Liver (tissue), 9 donors: ENCODE results near the gene EML3. TPM values are rescaled to one million over a fixed set of nuclear protein-coding genes. Genes with fewer than 3 reads are reported as not detected.
A peak's percentile ranks its signal among the peaks of the same experiment; 100 is the strongest.

Experiments
- DNase-seq: peaks from one replicate; pipeline ENCODE4 v3.0.0-alpha.2; 2017; ENCODE audit warnings: low spot score
- H3K27ac ChIP-seq, 2 donors: one replicate each; pipeline ENCODE4 v1.7.0; 2013; ENCODE audit warnings: inconsistent platforms in 2 of 2, low read length in 2 of 2, control low read depth in 1 of 2, low read depth in 1 of 2, mild to moderate bottlenecking in 1 of 2
- H3K27me3 ChIP-seq, 4 donors: one replicate each; pipeline versions ENCODE4 v1.6.1 to v1.7.0; 2013; ENCODE audit warnings: low read length in 3 of 4, inconsistent platforms in 1 of 4, mild to moderate bottlenecking in 1 of 4, moderate library complexity in 1 of 4; ENCODE audit not compliant: control insufficient read depth in 4 of 4, insufficient read depth in 4 of 4
- H3K36me3 ChIP-seq, 4 donors: one replicate each; pipeline versions ENCODE4 v1.6.1 to v1.7.0; 2013; ENCODE audit warnings: low read length in 3 of 4, mild to moderate bottlenecking in 3 of 4, low read depth in 1 of 4, moderate library complexity in 1 of 4; ENCODE audit not compliant: control insufficient read depth in 4 of 4, insufficient read depth in 3 of 4
- H3K4me1 ChIP-seq, 4 donors: one replicate each; pipeline versions ENCODE4 v1.6.1 to v1.7.0; 2013; ENCODE audit warnings: low read length in 3 of 4, mild to moderate bottlenecking in 3 of 4, moderate library complexity in 1 of 4; ENCODE audit not compliant: control insufficient read depth in 4 of 4, insufficient read depth in 4 of 4
- H3K4me3 ChIP-seq, 3 donors: one replicate each; pipeline versions ENCODE4 v1.6.1 to v1.7.0; 2013; ENCODE audit warnings: low read length in 3 of 3, control low read depth in 1 of 3, low read depth in 1 of 3, mild to moderate bottlenecking in 1 of 3
- H3K9ac ChIP-seq, 2 donors: one replicate each; pipeline ENCODE4 v1.7.0; 2013; ENCODE audit warnings: low read length in 2 of 2, mild to moderate bottlenecking in 2 of 2, moderate library complexity in 2 of 2, control low read depth in 1 of 2, low read depth in 1 of 2
- H3K9me3 ChIP-seq, 4 donors: one replicate each; pipeline versions ENCODE4 v1.6.1 to v1.7.0; 2013; ENCODE audit warnings: low read length in 3 of 4; ENCODE audit not compliant: control insufficient read depth in 4 of 4
- EGR1 ChIP-seq, 2 donors: IDR thresholded peaks; 2 replicates each; pipeline ENCODE4 v1.6.1; 2016 to 2018; ENCODE audit warnings: antibody characterized with exemption in 2 of 2, low read depth in 2 of 2
- FOXA1 ChIP-seq: IDR thresholded peaks from 2 replicates; pipeline ENCODE4 v1.6.1; 2016; ENCODE audit warnings: antibody characterized with exemption
- FOXA2 ChIP-seq: IDR thresholded peaks from 2 replicates; pipeline ENCODE4 v1.6.1; 2016; ENCODE audit warnings: antibody characterized with exemption
- GABPA ChIP-seq, 2 donors: IDR thresholded peaks in 1 of 2; conservative IDR thresholded peaks in 1 of 2; 2 replicates each; pipeline ENCODE4 v1.6.1; 2016; ENCODE audit warnings: antibody characterized with exemption in 2 of 2, mild to moderate bottlenecking in 1 of 2, moderate library complexity in 1 of 2
- HNF4A ChIP-seq, 2 donors: conservative IDR thresholded peaks; 2 replicates each; pipeline ENCODE4 v1.6.1; 2016; ENCODE audit warnings: antibody characterized with exemption in 2 of 2, mild to moderate bottlenecking in 2 of 2
- HNF4G ChIP-seq: IDR thresholded peaks from 2 replicates; pipeline ENCODE4 v1.6.1; 2016; ENCODE audit warnings: antibody characterized with exemption
- JUND ChIP-seq, 2 donors: IDR thresholded peaks; 2 replicates each; pipeline ENCODE4 v1.6.1; 2016; ENCODE audit warnings: antibody characterized with exemption in 2 of 2
- NR2F2 ChIP-seq: IDR thresholded peaks from 2 replicates; pipeline ENCODE4 v1.6.1; 2016; ENCODE audit warnings: antibody characterized with exemption
- RAD21 ChIP-seq, 2 donors: IDR thresholded peaks; 2 replicates each; pipeline ENCODE4 v1.6.1; 2016; ENCODE audit warnings: antibody characterized with exemption in 2 of 2, mild to moderate bottlenecking in 2 of 2
- RXRA ChIP-seq, 2 donors: IDR thresholded peaks; 2 replicates each; pipeline ENCODE4 v1.6.1; 2017 to 2018; ENCODE audit warnings: antibody characterized with exemption in 2 of 2, mild to moderate bottlenecking in 1 of 2
- SP1 ChIP-seq: IDR thresholded peaks from 2 replicates; pipeline ENCODE4 v1.6.1; 2018; ENCODE audit warnings: antibody characterized with exemption, mild to moderate bottlenecking
- YY1 ChIP-seq: IDR thresholded peaks from 2 replicates; pipeline ENCODE4 v1.6.1; 2016; ENCODE audit warnings: antibody characterized with exemption, mild to moderate bottlenecking
- WGBS: extraction: QIAGEN DNeasy Blood & Tissue Kit; methylation state at CpG from one replicate; pipeline ENCODE4 v1.1.7; 2013; 5-methylcytosine and 5-hydroxymethylcytosine counted together
- polyA plus RNA-seq, 2 donors: library from polyadenylated mRNA; stranded (reverse) in 1 of 2; unstranded in 1 of 2; fragments of 200-250 nt in 1 of 2; fragments of >200 nt in 1 of 2; fragmentation: Nextera tagmentation in 1 of 2; extraction: Ambion mirVana in 1 of 2; gene quantifications; one replicate each; pipeline versions ENCODE4 v1.2.1 to v1.2.3, GENCODE V29; 2013 to 2015
- total RNA-seq, 2 donors: library from RNA; depleted of rRNA; stranded (reverse); fragments of >200 nt; gene quantifications; one replicate each; pipeline ENCODE4 v1.2.3, GENCODE V29; 2014
- TF ChIP-seq, protein P1 (sequence below): IDR thresholded peaks from 2 replicates; pipeline ENCODE4 v1.6.1; 2016; ENCODE audit warnings: antibody characterized with exemption
- TF ChIP-seq, protein P2 (sequence below): fragments of 150-350 bp; IDR thresholded peaks from 2 replicates; pipeline ENCODE4 v1.5.1; 2017; ENCODE audit warnings: improper control_type of control experiment, low read depth, low read length; ENCODE audit not compliant: missing input control
- TF ChIP-seq, protein P3 (sequence below): IDR thresholded peaks from 2 replicates; pipeline ENCODE4 v1.6.1; 2016; ENCODE audit warnings: antibody characterized with exemption, mild to moderate bottlenecking
- TF ChIP-seq, protein P4 (sequence below): IDR thresholded peaks from 2 replicates; pipeline ENCODE4 v1.6.1; 2016; ENCODE audit warnings: antibody characterized with exemption
- donor health status: healthy.
- donor health status: healthy.
- donor health status: healthy.
- donor health status: healthy.
- donor health status: healthy.

Gene EML3
- total and polyA plus RNA-seq, 4 donors: 6.0 to 19.3 (median 13.6) TPM

DNA sequence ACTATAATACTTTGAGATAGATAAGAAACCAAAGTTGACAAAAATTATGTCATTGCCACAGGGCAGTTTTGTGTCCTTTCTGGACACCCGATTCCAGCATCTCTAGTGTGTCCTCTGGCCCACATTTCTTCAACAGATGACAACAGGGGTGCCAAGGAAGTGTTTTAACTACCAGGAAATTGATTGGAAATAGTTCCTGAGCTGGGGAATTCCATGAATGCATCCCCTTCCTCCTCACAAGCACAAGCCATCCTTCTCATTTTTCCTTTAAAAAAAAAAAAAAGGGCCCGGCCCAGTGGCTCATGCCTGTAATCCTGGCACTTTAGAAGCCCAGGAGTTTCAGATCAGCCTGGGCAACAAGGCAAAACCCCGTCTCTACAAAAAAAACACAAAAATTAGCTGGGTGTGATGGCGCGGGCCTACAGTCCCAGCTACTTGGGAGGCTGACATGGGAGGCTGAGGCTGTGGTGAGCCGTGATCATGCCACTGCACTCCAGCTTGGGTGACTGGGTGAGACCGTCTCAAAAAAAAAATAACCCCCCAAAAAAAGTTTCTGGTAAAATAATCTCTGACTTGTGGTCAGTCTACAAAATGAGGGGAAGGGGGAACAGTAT lies 10.0 kb upstream of the EML3 start:
- no peak for TF ChIP-seq HNF4A (conservative IDR thresholded peaks at IDR 0.05)
- TF ChIP-seq, protein P1, sequence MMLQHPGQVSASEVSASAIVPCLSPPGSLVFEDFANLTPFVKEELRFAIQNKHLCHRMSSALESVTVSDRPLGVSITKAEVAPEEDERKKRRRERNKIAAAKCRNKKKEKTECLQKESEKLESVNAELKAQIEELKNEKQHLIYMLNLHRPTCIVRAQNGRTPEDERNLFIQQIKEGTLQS: no peak
- no peak for TF ChIP-seq SP1
- TF ChIP-seq FOXA2: no peak
- TF ChIP-seq, protein P2, sequence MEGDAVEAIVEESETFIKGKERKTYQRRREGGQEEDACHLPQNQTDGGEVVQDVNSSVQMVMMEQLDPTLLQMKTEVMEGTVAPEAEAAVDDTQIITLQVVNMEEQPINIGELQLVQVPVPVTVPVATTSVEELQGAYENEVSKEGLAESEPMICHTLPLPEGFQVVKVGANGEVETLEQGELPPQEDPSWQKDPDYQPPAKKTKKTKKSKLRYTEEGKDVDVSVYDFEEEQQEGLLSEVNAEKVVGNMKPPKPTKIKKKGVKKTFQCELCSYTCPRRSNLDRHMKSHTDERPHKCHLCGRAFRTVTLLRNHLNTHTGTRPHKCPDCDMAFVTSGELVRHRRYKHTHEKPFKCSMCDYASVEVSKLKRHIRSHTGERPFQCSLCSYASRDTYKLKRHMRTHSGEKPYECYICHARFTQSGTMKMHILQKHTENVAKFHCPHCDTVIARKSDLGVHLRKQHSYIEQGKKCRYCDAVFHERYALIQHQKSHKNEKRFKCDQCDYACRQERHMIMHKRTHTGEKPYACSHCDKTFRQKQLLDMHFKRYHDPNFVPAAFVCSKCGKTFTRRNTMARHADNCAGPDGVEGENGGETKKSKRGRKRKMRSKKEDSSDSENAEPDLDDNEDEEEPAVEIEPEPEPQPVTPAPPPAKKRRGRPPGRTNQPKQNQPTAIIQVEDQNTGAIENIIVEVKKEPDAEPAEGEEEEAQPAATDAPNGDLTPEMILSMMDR: no peak
- TF ChIP-seq EGR1 (IDR thresholded peaks at IDR 0.05; ENCODE audit: low read depth in 2 of 2): no peak
- no peak for TF ChIP-seq JUND (IDR thresholded peaks at IDR 0.05)
- TF ChIP-seq, protein P3, sequence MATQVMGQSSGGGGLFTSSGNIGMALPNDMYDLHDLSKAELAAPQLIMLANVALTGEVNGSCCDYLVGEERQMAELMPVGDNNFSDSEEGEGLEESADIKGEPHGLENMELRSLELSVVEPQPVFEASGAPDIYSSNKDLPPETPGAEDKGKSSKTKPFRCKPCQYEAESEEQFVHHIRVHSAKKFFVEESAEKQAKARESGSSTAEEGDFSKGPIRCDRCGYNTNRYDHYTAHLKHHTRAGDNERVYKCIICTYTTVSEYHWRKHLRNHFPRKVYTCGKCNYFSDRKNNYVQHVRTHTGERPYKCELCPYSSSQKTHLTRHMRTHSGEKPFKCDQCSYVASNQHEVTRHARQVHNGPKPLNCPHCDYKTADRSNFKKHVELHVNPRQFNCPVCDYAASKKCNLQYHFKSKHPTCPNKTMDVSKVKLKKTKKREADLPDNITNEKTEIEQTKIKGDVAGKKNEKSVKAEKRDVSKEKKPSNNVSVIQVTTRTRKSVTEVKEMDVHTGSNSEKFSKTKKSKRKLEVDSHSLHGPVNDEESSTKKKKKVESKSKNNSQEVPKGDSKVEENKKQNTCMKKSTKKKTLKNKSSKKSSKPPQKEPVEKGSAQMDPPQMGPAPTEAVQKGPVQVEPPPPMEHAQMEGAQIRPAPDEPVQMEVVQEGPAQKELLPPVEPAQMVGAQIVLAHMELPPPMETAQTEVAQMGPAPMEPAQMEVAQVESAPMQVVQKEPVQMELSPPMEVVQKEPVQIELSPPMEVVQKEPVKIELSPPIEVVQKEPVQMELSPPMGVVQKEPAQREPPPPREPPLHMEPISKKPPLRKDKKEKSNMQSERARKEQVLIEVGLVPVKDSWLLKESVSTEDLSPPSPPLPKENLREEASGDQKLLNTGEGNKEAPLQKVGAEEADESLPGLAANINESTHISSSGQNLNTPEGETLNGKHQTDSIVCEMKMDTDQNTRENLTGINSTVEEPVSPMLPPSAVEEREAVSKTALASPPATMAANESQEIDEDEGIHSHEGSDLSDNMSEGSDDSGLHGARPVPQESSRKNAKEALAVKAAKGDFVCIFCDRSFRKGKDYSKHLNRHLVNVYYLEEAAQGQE: no peak
- TF ChIP-seq RXRA (IDR thresholded peaks at IDR 0.05): no peak
- no peak for TF ChIP-seq GABPA (IDR thresholded peaks at IDR 0.05 in 1 of 2, conservative IDR thresholded peaks at IDR 0.05 in 1 of 2)
- TF ChIP-seq NR2F2: no peak
- no peak for TF ChIP-seq YY1
- 89% methylated on average over 7 of the region's 7 CpGs for whole genome bisulfite sequencing
- H3K9ac ChIP-seq: no peak overlapping the region
- H3K9me3 ChIP-seq: no peaks in the 10 kb centered on the region
- H3K27me3 ChIP-seq: no peaks in the 10 kb centered on the region
- H3K27ac ChIP-seq: peak overlapping the region; percentile 80 to 96
- no peak for DNase-seq
- H3K4me1 ChIP-seq: peaks cover 4 to 17% (median 10%) of the 10 kb centered on the region in 4 donors
- H3K36me3 ChIP-seq: peaks cover 9 to 27% (median 24%) of the 10 kb centered on the region in 4 donors
- H3K4me3 ChIP-seq: no peak overlapping the region

DNA sequence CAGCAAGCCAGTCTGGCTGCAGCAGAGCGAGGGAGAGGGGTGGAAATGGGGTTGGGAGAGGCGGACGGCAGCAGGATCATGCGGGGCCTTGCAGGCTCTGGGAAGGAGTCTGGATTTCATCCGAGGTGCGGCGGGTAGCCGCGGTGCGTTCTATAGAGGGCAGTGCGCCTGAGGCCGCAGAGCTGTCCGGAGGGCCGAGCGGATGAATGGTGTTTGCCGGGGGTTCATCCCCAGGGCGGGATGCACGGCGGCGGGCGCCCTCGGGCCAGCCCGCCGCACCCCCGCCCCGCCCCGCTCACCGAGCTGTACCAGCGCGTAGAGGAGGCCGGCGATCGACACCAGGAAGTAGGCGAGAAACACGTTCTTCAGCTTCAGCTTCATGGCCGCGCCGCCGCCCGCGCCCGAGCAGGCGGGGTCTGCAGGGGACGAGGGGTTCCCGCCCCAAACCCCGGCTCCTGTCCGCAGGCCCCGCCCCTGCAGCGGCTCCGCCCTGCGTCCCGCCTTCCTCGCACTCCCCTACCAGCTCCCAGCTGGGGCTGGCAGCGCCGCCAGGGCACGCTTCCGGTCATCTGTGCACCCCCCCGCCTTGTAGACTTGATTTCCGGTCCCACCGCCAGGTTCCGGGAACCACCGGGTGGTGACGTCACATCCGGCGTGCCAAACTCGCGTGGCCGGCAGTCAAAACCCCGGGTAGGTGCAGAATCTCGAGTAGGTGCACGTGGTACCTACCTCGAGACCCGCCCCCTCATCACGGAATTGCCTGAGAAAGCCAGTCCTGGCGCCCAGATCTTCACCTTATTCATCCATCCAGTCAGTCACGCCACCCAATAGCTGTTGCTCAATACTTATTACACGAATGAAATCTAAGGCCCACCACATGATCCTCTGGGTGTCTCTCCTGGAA lies 9.2 kb upstream of the EML3 start, which contains the start of gene B3GAT3:
B3GAT3 (minus strand) TSS at position 420 of the 904 bp plus-strand sequence; CDS start at position 381, 39 bp downstream.
- H3K27me3 ChIP-seq: no peaks in the 10 kb centered on the region
- no peaks in the 10 kb centered on the region for H3K9me3 ChIP-seq
- DNase-seq: peak; percentile 93
- under 1% methylated on average over 77 of the region's 77 CpGs for WGBS
- peaks cover 6 to 24% (median 19%) of the 10 kb centered on the region in 4 donors for H3K36me3 ChIP-seq
- H3K27ac ChIP-seq: peak within 1 kb of the TSS; percentile 80 to 96
- peak within 1 kb of the TSS; percentile 68 to 89 (median 74) for H3K4me3 ChIP-seq
- H3K9ac ChIP-seq: peak within 1 kb of the TSS; percentile 33 to 77
- peaks cover 4 to 17% (median 10%) of the 10 kb centered on the region in 4 donors for H3K4me1 ChIP-seq
- TF ChIP-seq, protein P4, sequence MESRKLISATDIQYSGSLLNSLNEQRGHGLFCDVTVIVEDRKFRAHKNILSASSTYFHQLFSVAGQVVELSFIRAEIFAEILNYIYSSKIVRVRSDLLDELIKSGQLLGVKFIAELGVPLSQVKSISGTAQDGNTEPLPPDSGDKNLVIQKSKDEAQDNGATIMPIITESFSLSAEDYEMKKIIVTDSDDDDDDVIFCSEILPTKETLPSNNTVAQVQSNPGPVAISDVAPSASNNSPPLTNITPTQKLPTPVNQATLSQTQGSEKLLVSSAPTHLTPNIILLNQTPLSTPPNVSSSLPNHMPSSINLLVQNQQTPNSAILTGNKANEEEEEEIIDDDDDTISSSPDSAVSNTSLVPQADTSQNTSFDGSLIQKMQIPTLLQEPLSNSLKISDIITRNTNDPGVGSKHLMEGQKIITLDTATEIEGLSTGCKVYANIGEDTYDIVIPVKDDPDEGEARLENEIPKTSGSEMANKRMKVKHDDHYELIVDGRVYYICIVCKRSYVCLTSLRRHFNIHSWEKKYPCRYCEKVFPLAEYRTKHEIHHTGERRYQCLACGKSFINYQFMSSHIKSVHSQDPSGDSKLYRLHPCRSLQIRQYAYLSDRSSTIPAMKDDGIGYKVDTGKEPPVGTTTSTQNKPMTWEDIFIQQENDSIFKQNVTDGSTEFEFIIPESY: peak; percentile 82
- TF ChIP-seq HNF4A (conservative IDR thresholded peaks at IDR 0.05) (peak in 1 of 2 donors; percentile 35), FOXA1 (no peak), FOXA2 (no peak), NR2F2 (no peak), YY1 (peak; percentile 61), RAD21 (IDR thresholded peaks at IDR 0.05) (no peak), JUND (IDR thresholded peaks at IDR 0.05) (peak; percentile 78 to 88), EGR1 (IDR thresholded peaks at IDR 0.05; ENCODE audit: low read depth in 2 of 2) (peak; percentile 26 to 61), GABPA (IDR thresholded peaks at IDR 0.05 in 1 of 2, conservative IDR thresholded peaks at IDR 0.05 in 1 of 2) (peak; percentile 96 to 99), HNF4G (no peak)
- TF ChIP-seq, protein P1: peak; percentile 40
- TF ChIP-seq, protein P3: peak; percentile 45
